ENCODE results near the gene TTLL3.

The TTLL3 gene

GRCh38 chr3:9780458-9780812, 29.6 kb upstream of the TTLL3 start:
- peaks cover 55% of the 10 kb centered on the region for H3K4me1 ChIP-seq
- no peaks in the 10 kb centered on the region for H3K27me3 ChIP-seq
- H3K27ac ChIP-seq = peak overlapping the region; percentile 82
- H3K9me3 ChIP-seq = no peaks in the 10 kb centered on the region
- 0 out of 2 replicates have a peak, but pooled peaks have one; percentile 9 for TF ChIP-seq Cebpa-rat (IDR thresholded peaks at IDR 0.05)
- H3K4me2 ChIP-seq = peak overlapping the region; percentile 89
- H3K36me3 ChIP-seq = peaks cover 12% of the 10 kb centered on the region
- H3K4me3 ChIP-seq = peak overlapping the region; percentile 48
- H3K9ac ChIP-seq = peak overlapping the region; percentile 68
- H4K20me1 ChIP-seq = peaks cover 4% of the 10 kb centered on the region; the same call in 1 of the 2 replicates

DNA sequence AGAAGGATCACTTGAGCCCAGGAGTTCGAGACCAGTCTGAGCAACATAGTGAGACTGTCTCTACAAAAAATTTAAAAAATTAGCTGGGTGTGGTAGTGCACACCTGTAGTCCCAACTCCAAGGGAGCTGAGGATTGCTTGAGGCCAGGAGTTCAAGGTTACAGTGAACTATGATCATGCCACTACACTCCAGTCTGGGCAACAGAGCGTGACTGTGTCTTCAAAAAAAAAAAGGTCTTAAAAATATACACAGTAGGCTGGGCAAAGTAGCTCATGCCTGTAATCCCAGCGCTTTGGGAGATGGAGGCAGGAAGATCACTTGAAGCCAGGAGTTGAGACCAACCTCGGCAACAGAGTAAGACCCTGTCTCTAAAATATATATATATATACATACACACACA, 29.2 kb upstream of the TTLL3 start:
- Histone ChIP-seq H3K27ac (peak overlapping the region; percentile 82), H3K4me3 (peak overlapping the region; percentile 48; the same call in 1 of the 2 replicates), H3K9me3 (no peaks in the 10 kb centered on the region), H3K27me3 (no peaks in the 10 kb centered on the region), H4K20me1 (peaks cover 4% of the 10 kb centered on the region; the same call in 1 of the 2 replicates), H3K4me2 (peak overlapping the region; percentile 89), H3K36me3 (peaks cover 12% of the 10 kb centered on the region), H3K9ac (peak overlapping the region; percentile 68; the same call in 1 of the 2 replicates), H3K4me1 (peaks cover 60% of the 10 kb centered on the region)
- no peak for TF ChIP-seq Cebpa-rat (IDR thresholded peaks at IDR 0.05)

- no peaks in the 10 kb centered on the region for H3K9me3 ChIP-seq
- H3K4me1 ChIP-seq = peaks cover 62% of the 10 kb centered on the region
- peak overlapping the region; percentile 89 for H3K4me2 ChIP-seq
- 0 out of 2 replicates have a peak overlapping the region, but pooled peaks have one; percentile 12 for H3K4me3 ChIP-seq
- peaks cover 4% of the 10 kb centered on the region; the same call in 1 of the 2 replicates for H4K20me1 ChIP-seq
- peaks cover 15% of the 10 kb centered on the region for H3K36me3 ChIP-seq
- TF ChIP-seq Cebpa-rat (IDR thresholded peaks at IDR 0.05) = no peak
- H3K27ac ChIP-seq = peak overlapping the region; percentile 82; the same call in 1 of the 2 replicates
- H3K9ac ChIP-seq = peak overlapping the region; percentile 54; the same call in 1 of the 2 replicates
- no peaks in the 10 kb centered on the region for H3K27me3 ChIP-seq
These were observed 28.5 kb upstream of the TTLL3 start for GRCh38 chr3:9781551-9781950.

GRCh38 chr3:9781978-9782603, 28.0 kb upstream of the TTLL3 start:
- Histone ChIP-seq H3K4me3 (0 out of 2 replicates have a peak overlapping the region, but pooled peaks have one; percentile 12), H3K27me3 (no peaks in the 10 kb centered on the region), H3K4me1 (peaks cover 62% of the 10 kb centered on the region), H3K9me3 (no peaks in the 10 kb centered on the region), H3K9ac (peak overlapping the region; percentile 54; the same call in 1 of the 2 replicates), H3K4me2 (peak overlapping the region; percentile 89), H3K36me3 (peaks cover 18% of the 10 kb centered on the region), H3K27ac (peak overlapping the region; percentile 39; the same call in 1 of the 2 replicates), H4K20me1 (peaks cover 4% of the 10 kb centered on the region; the same call in 1 of the 2 replicates)
- no peak for TF ChIP-seq Cebpa-rat (IDR thresholded peaks at IDR 0.05)

GRCh38 chr3:9782770-9783169, 27.3 kb upstream of the TTLL3 start:
- no peaks in the 10 kb centered on the region for H3K27me3 ChIP-seq
- no peak for TF ChIP-seq Cebpa-rat (IDR thresholded peaks at IDR 0.05)
- no peak overlapping the region for H3K4me3 ChIP-seq
- H4K20me1 ChIP-seq = peaks cover 4% of the 10 kb centered on the region; the same call in 1 of the 2 replicates
- H3K36me3 ChIP-seq = peaks cover 22% of the 10 kb centered on the region
- H3K27ac ChIP-seq = no peak overlapping the region
- H3K4me1 ChIP-seq = peaks cover 60% of the 10 kb centered on the region
- H3K4me2 ChIP-seq = peak overlapping the region; percentile 89
- no peaks in the 10 kb centered on the region for H3K9me3 ChIP-seq
- H3K9ac ChIP-seq = peak overlapping the region; percentile 54; the same call in 1 of the 2 replicates

DNA sequence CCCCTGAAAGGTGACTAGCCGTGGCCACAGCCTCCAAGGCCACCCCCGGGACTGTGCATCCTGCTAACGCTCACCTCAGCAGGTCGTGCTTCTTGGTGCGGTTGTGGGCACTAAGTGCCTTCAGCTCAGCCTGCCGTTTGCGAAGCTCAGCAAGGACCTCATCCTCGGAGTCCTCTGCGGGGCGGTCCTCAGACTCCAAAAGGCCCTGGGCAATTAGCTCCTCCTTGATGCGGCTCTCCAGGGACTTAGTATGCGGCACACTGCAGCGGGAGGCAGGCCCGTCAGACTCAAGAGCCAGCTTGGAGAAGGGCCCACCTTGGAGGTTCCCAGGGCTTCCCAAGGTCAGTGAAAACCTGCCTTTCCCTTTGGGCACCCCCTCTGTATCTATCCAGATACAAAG, 26.1 kb upstream of the TTLL3 start:
- Histone ChIP-seq H3K9me3 (no peaks in the 10 kb centered on the region), H4K20me1 (0 out of 2 replicates have a peak, but pooled peaks cover 4% of the 10 kb centered on the region), H3K4me2 (no peak overlapping the region), H3K4me1 (peaks cover 48% of the 10 kb centered on the region), H3K27me3 (no peaks in the 10 kb centered on the region), H3K4me3 (no peak overlapping the region), H3K9ac (no peak overlapping the region), H3K27ac (no peak overlapping the region), H3K36me3 (peaks cover 26% of the 10 kb centered on the region)
- TF ChIP-seq Cebpa-rat (IDR thresholded peaks at IDR 0.05) = no peak

- Histone ChIP-seq H3K4me1 (peaks cover 38% of the 10 kb centered on the region), H3K4me3 (no peak overlapping the region), H3K9me3 (no peaks in the 10 kb centered on the region), H3K27me3 (no peaks in the 10 kb centered on the region), H3K4me2 (no peak overlapping the region), H4K20me1 (no peaks in the 10 kb centered on the region), H3K27ac (no peak overlapping the region), H3K36me3 (peaks cover 34% of the 10 kb centered on the region), H3K9ac (no peak overlapping the region)
- no peak for TF ChIP-seq Cebpa-rat (IDR thresholded peaks at IDR 0.05)
These were observed 25.1 kb upstream of the TTLL3 start for GRCh38 chr3:9784965-9785364.

- Histone ChIP-seq H3K27me3 (no peaks in the 10 kb centered on the region), H3K4me3 (no peak overlapping the region), H4K20me1 (no peaks in the 10 kb centered on the region), H3K36me3 (peaks cover 34% of the 10 kb centered on the region), H3K9ac (no peak overlapping the region), H3K4me2 (no peak overlapping the region; the same call in 1 of the 2 replicates), H3K4me1 (peaks cover 32% of the 10 kb centered on the region), H3K27ac (no peak overlapping the region), H3K9me3 (no peaks in the 10 kb centered on the region)
- no peak for TF ChIP-seq Cebpa-rat (IDR thresholded peaks at IDR 0.05)
These were observed 24.5 kb upstream of the TTLL3 start for GRCh38 chr3:9785602-9786001.

DNA sequence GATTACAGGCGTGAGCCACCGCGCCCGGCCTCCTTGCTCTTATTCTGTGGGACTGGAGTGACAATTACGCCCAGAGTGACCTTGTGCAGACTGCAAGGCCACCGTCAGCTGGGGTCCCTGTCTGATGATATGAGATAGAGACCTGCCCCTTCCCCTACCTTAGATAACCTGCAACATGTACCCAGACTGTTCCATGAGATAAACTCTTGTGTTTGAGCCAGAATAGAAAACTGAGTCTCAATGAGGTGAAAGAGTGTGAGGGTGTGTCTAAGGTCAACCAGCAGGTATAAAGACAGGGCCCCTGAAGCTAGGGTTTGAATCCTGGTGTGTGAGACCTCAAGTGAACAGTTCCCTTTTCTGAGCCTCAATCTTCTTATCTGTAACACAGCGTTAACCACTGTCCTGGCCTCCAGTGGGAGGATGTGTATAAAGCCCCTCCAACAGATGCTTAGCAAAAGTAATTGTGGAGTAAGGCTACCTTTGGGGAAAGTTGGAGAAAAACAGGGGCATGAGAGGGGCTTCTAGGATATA, 23.8 kb upstream of the TTLL3 start:
- no peak overlapping the region for H3K4me3 ChIP-seq
- peaks cover 32% of the 10 kb centered on the region for H3K4me1 ChIP-seq
- H3K4me2 ChIP-seq = no peak overlapping the region
- H3K27me3 ChIP-seq = no peaks in the 10 kb centered on the region
- H3K36me3 ChIP-seq = peaks cover 34% of the 10 kb centered on the region
- H3K9me3 ChIP-seq = no peaks in the 10 kb centered on the region
- no peak overlapping the region for H3K27ac ChIP-seq
- H4K20me1 ChIP-seq = no peaks in the 10 kb centered on the region
- no peak for TF ChIP-seq Cebpa-rat (IDR thresholded peaks at IDR 0.05)
- H3K9ac ChIP-seq = no peak overlapping the region
